GM04503 (cell line): ENCODE data around the gene STIMATE.

ENCODE experiments used
- DNase-seq: peaks from one replicate; pipeline ENCODE4 v3.0.0-alpha.2; 2012; ENCODE audit warnings: low read depth

Gene STIMATE

GRCh38 chr3:52839892-52840545, 57.3 kb downstream of the STIMATE start:
- no peak for DNase-seq

- DNase-seq: no peak
Measured at GRCh38 chr3:52839268-52839575, 58.1 kb downstream of the STIMATE start.

- DNase-seq: no peak
Measured at GRCh38 chr3:52838561-52839267, 58.6 kb downstream of the STIMATE start.

- no peak for DNase-seq
Measured at GRCh38 chr3:52836986-52837385, 60.4 kb downstream of the STIMATE start.

- DNase-seq: no peak
Measured at GRCh38 chr3:52836471-52836845, 60.9 kb downstream of the STIMATE start.

- no peak for DNase-seq
Measured at GRCh38 chr3:52835766-52836470, 61.4 kb downstream of the STIMATE start.

- no peak for DNase-seq
Measured at GRCh38 chr3:52834871-52835501, 62.4 kb downstream of the STIMATE start, which contains the start of gene MUSTN1. Gene MUSTN1 (minus strand): TSS chr3:52835019. CDS start chr3:52834948, 71 bp downstream.

- no peak for DNase-seq
Measured at GRCh38 chr3:52833202-52833601, 64.1 kb downstream of the STIMATE start.

GRCh38 chr3:52831500-52832301, 65.6 kb downstream of the STIMATE start:
- DNase-seq: peak; percentile 56

- no peak for DNase-seq
Measured at GRCh38 chr3:52830535-52831258, 66.7 kb downstream of the STIMATE start, which contains the start of gene ITIH4. Gene ITIH4 (minus strand): TSS chr3:52830672. CDS start chr3:52830642, 30 bp downstream.

GRCh38 chr3:52829906-52830463, 67.4 kb downstream of the STIMATE start:
- no peak for DNase-seq

- no peak for DNase-seq
Measured at GRCh38 chr3:52829482-52829881, 67.9 kb downstream of the STIMATE start.

- no peak for DNase-seq
Measured at GRCh38 chr3:52827866-52828376, 69.4 kb downstream of the STIMATE start.

- no peak for DNase-seq
Measured at GRCh38 chr3:52827441-52827840, 69.9 kb downstream of the STIMATE start.

- no peak for DNase-seq
Measured at GRCh38 chr3:52824037-52824436, 73.3 kb downstream of the STIMATE start.

GRCh38 chr3:52822363-52822762, 75.0 kb downstream of the STIMATE start:
- DNase-seq: no peak

GRCh38 chr3:52820736-52821135, 76.6 kb downstream of the STIMATE start:
- no peak for DNase-seq

- DNase-seq: no peak
Measured at GRCh38 chr3:52819936-52820335, 77.4 kb downstream of the STIMATE start.

GRCh38 chr3:52817860-52818259, 79.5 kb downstream of the STIMATE start:
- no peak for DNase-seq

GRCh38 chr3:52817221-52817620, 80.1 kb downstream of the STIMATE start:
- no peak for DNase-seq

GRCh38 chr3:52816654-52817053, 80.7 kb downstream of the STIMATE start:
- DNase-seq: no peak
